HG02938 (cell line): Measurements from ENCODE around the gene ITPR2.
A peak's percentile ranks its signal among the peaks of the same experiment; 100 is the strongest.

Experiments
- ATAC-seq: cut with Tn5 transposase; IDR thresholded peaks from one replicate; pipeline ENCODE4 v1.9.1; 2021; ENCODE audit warnings: mild to moderate bottlenecking, moderate library complexity; ENCODE audit not compliant: unreplicated experiment

The ITPR2 gene

GRCh38 chr12:26425587-26426260, 407.3 kb downstream of the ITPR2 start:
- ATAC-seq: peak; percentile 89

GRCh38 chr12:26422839-26423398, 410.1 kb downstream of the ITPR2 start:
- no peak for ATAC-seq

- no peak for ATAC-seq
Observed at GRCh38 chr12:26416550-26416949, 416.4 kb downstream of the ITPR2 start.

- ATAC-seq: no peak
Observed at GRCh38 chr12:26410689-26411088, 422.3 kb downstream of the ITPR2 start.

- ATAC-seq: no peak
Observed at GRCh38 chr12:26406813-26407212, 426.2 kb downstream of the ITPR2 start.

- ATAC-seq: no peak
Observed at GRCh38 chr12:26406391-26406790, 426.6 kb downstream of the ITPR2 start.

- ATAC-seq: no peak
Observed at GRCh38 chr12:26403601-26404000, 429.4 kb downstream of the ITPR2 start.

- ATAC-seq: no peak
Observed at GRCh38 chr12:26402648-26403047, 430.3 kb downstream of the ITPR2 start.

- no peak for ATAC-seq
Observed at GRCh38 chr12:26401874-26402273, 431.1 kb downstream of the ITPR2 start.

- ATAC-seq: no peak
Observed at GRCh38 chr12:26400627-26401026, 432.4 kb downstream of the ITPR2 start.

GRCh38 chr12:26399381-26399780, 433.6 kb downstream of the ITPR2 start:
- ATAC-seq: no peak

- ATAC-seq: no peak
Observed at GRCh38 chr12:26396402-26396801, 436.6 kb downstream of the ITPR2 start.

GRCh38 chr12:26389343-26389742, 443.7 kb downstream of the ITPR2 start:
- ATAC-seq: no peak

- ATAC-seq: no peak
Observed at GRCh38 chr12:26384536-26384935, 448.5 kb downstream of the ITPR2 start.

GRCh38 chr12:26383041-26383440, 450.0 kb downstream of the ITPR2 start:
- no peak for ATAC-seq

- ATAC-seq: no peak
Observed at GRCh38 chr12:26380897-26381296, 452.1 kb downstream of the ITPR2 start.

GRCh38 chr12:26379777-26380467, 453.1 kb downstream of the ITPR2 start:
- ATAC-seq: no peak

GRCh38 chr12:26378711-26379110, 454.3 kb downstream of the ITPR2 start:
- no peak for ATAC-seq

- no peak for ATAC-seq
Observed at GRCh38 chr12:26374934-26375680, 457.9 kb downstream of the ITPR2 start.

- no peak for ATAC-seq
Observed at GRCh38 chr12:26373606-26374495, 459.1 kb downstream of the ITPR2 start.

GRCh38 chr12:26372866-26373265, 460.1 kb downstream of the ITPR2 start:
- ATAC-seq: no peak
